HUES6 (cell line): ENCODE results near the gene EFCAB6.
"Not testable (repeated sequence)": the region's sequence is repeated elsewhere in the genome, so short reads cannot be mapped to it uniquely, and the experiment has no call there.

Source experiments
- H3K27ac ChIP-seq: 2 replicates; pipeline ENCODE4 v1.7.0; 2013; ENCODE audit warnings: low read depth, mild to moderate bottlenecking, low read length, inconsistent platforms
- H3K27me3 ChIP-seq: 2 replicates; pipeline ENCODE4 v1.6.1; 2013; ENCODE audit warnings: low read length; ENCODE audit not compliant: control insufficient read depth, insufficient read depth
- H3K36me3 ChIP-seq: 2 replicates; pipeline ENCODE4 v1.6.1; 2013; ENCODE audit warnings: low read length; ENCODE audit not compliant: control insufficient read depth, insufficient read depth
- H3K4me1 ChIP-seq: 2 replicates; pipeline ENCODE4 v1.6.1; 2013; ENCODE audit warnings: low read length; ENCODE audit not compliant: control insufficient read depth, insufficient read depth
- H3K4me3 ChIP-seq: 2 replicates; pipeline ENCODE4 v1.5.1; 2013; ENCODE audit warnings: low read depth, low read length
- H3K9ac ChIP-seq: one replicate; pipeline ENCODE4 v1.6.1; 2013; ENCODE audit warnings: mild to moderate bottlenecking, low read length
- H3K9me3 ChIP-seq: 2 replicates; pipeline ENCODE4 v1.6.1; 2013; ENCODE audit warnings: low read depth, low read length; ENCODE audit not compliant: control insufficient read depth, insufficient read depth

The EFCAB6 gene

DNA sequence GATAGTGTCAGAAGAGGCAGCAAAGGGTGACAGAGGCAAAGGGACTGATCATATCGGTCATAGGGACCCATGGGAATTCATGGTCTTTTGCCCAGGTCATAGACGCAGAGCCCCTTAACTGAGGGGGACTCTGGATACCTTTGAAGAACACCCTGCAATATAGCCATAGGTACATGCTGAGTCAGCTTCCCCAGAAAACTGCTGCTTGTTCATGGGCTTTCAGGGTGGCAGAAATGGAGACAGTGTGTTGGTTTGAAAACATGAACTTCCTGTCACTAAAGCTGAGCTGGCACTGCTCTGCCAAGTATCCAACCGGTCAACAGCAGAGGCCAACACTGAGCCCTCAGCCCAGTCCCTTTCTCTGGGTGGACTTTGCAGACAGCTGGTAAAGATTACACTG is 114.2 kb downstream of the EFCAB6 start:
- no peak overlapping the region for H3K4me3 ChIP-seq
- no peak overlapping the region for H3K27ac ChIP-seq
- H3K4me1 ChIP-seq = no peaks in the 10 kb centered on the region
- H3K9ac ChIP-seq = no peak overlapping the region
- H3K27me3 ChIP-seq = no peaks in the 10 kb centered on the region
- H3K36me3 ChIP-seq = no peaks in the 10 kb centered on the region
- peaks cover 2% of the 10 kb centered on the region for H3K9me3 ChIP-seq

DNA sequence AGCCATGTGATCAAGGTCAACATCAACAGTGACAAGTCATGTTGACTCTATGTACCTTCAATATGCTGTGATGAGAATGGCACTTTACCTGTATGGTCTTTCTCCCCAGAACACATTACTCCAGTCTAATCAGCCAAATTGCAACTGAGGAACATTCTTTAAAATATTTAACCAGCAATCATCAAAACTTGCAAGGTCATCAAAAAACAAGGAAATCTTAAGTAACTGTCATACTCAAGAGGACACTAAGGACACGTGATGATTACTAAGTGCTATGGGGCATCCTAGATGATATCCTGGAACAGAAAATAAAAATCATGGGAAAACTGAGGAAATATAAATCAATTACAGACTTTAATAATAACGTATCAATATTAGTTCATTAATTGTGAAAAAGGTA is 118.9 kb downstream of the EFCAB6 start:
- Histone ChIP-seq H3K27ac (no peak overlapping the region), H3K36me3 (no peaks in the 10 kb centered on the region), H3K4me1 (no peaks in the 10 kb centered on the region), H3K9me3 (no peaks in the 10 kb centered on the region), H3K27me3 (no peaks in the 10 kb centered on the region), H3K9ac (no peak overlapping the region), H3K4me3 (no peak overlapping the region)

DNA sequence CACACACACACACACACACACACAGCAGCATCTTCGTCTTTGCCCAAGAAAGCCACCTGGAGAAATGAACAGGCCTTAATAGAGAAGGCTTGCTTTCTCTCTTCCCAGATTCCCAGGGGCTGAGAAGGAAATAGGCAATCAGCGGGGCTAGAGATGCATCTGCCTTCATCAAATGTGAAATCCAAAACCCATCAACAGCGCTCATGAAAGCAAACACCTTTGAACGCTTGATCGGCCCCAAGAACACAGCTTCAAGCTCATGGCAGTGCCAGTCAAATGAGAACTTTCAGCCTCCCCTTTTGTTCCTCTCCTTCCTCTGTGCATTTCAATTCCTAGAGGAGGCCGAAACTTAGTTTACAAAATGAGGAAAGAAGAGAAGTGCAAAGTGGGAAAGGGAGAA is 122.7 kb downstream of the EFCAB6 start:
- Histone ChIP-seq H3K4me3 (no peak overlapping the region), H3K27me3 (no peaks in the 10 kb centered on the region), H3K9ac (no peak overlapping the region), H3K4me1 (no peaks in the 10 kb centered on the region), H3K9me3 (no peaks in the 10 kb centered on the region), H3K36me3 (no peaks in the 10 kb centered on the region), H3K27ac (no peak overlapping the region)

GRCh38 chr22:43682851-43683250 is 129.3 kb downstream of the EFCAB6 start:
- Histone ChIP-seq H3K27ac (no peak overlapping the region), H3K4me3 (no peak overlapping the region), H3K9ac (no peak overlapping the region), H3K27me3 (no peaks in the 10 kb centered on the region), H3K4me1 (peaks cover 12% of the 10 kb centered on the region; the same call in 1 of the 2 replicates), H3K36me3 (no peaks in the 10 kb centered on the region), H3K9me3 (peaks cover 5% of the 10 kb centered on the region; the same call in 1 of the 2 replicates)

DNA sequence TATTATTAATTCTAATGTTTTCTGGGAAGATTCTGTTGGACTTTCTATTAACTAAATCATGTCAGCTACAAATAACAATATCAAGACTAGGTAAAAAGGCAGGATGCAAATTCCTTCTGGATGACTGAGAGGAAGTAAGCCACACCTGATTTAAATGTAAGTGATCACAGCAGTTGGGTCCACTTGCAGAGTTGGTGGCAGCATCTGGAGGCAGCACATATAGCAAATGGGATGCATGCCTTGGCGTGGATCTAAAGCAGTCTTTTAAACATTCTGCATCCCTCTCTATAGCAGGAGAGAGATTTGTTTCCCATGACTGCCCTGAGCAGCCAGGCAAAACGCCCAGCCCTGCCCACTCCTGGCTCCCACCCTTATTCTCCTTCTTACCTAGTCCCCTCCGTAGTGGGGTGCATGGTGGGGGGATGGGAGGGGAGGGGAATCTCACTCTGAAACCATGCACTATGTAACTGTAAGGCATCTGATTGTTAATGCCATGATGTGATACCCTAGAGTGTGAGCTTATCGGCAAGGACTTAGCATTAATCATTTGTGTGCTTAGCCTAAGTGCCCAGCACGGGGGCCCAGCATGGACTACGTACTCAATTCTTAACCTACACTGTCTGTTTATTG is 130.3 kb downstream of the EFCAB6 start:
- Histone ChIP-seq H3K27ac (no peak overlapping the region), H3K27me3 (no peaks in the 10 kb centered on the region), H3K9ac (no peak overlapping the region), H3K4me3 (no peak overlapping the region), H3K9me3 (peaks cover 5% of the 10 kb centered on the region; the same call in 1 of the 2 replicates), H3K36me3 (no peaks in the 10 kb centered on the region), H3K4me1 (peaks cover 12% of the 10 kb centered on the region; the same call in 1 of the 2 replicates)

GRCh38 chr22:43670513-43670912 is 141.6 kb downstream of the EFCAB6 start:
- H3K9ac ChIP-seq = no peak overlapping the region
- no peaks in the 10 kb centered on the region for H3K27me3 ChIP-seq
- no peak overlapping the region for H3K4me3 ChIP-seq
- H3K27ac ChIP-seq = no peak overlapping the region
- H3K4me1 ChIP-seq = no peaks in the 10 kb centered on the region
- no peaks in the 10 kb centered on the region for H3K9me3 ChIP-seq
- H3K36me3 ChIP-seq = no peaks in the 10 kb centered on the region

- H3K4me3 ChIP-seq = no peak overlapping the region
- no peaks in the 10 kb centered on the region for H3K9me3 ChIP-seq
- no peaks in the 10 kb centered on the region for H3K4me1 ChIP-seq
- H3K27ac ChIP-seq = no peak overlapping the region
- no peaks in the 10 kb centered on the region for H3K27me3 ChIP-seq
- H3K36me3 ChIP-seq = no peaks in the 10 kb centered on the region
- H3K9ac ChIP-seq = no peak overlapping the region
Measured at GRCh38 chr22:43669190-43669589, 142.9 kb downstream of the EFCAB6 start.

DNA sequence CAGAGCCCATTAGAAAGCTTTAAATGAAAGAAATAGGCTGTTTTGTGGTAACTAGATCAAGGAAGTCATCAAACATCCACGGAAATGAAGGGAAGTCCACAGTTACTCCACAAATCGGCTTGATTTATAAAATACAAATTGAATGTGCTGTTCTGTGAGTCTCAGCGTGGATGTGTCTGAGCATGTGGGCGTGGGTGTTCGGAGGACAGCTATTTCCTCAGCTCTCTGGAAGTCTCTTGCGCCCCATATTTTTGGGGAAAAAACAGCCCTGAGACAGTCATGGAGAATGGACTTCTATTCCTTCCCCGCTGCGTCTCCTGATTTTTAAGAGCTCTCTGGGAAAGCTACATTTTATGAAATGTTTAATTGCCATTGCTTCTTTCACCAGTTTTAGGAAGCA is 144.4 kb downstream of the EFCAB6 start:
- Histone ChIP-seq H3K9ac (no peak overlapping the region), H3K9me3 (no peaks in the 10 kb centered on the region), H3K36me3 (no peaks in the 10 kb centered on the region), H3K27ac (no peak overlapping the region), H3K4me1 (no peaks in the 10 kb centered on the region), H3K27me3 (no peaks in the 10 kb centered on the region), H3K4me3 (no peak overlapping the region)

GRCh38 chr22:43666457-43666856 is 145.6 kb downstream of the EFCAB6 start:
- peaks cover 1% of the 10 kb centered on the region for H3K4me1 ChIP-seq
- H3K27me3 ChIP-seq = no peaks in the 10 kb centered on the region
- H3K9ac ChIP-seq = no peak overlapping the region

DNA sequence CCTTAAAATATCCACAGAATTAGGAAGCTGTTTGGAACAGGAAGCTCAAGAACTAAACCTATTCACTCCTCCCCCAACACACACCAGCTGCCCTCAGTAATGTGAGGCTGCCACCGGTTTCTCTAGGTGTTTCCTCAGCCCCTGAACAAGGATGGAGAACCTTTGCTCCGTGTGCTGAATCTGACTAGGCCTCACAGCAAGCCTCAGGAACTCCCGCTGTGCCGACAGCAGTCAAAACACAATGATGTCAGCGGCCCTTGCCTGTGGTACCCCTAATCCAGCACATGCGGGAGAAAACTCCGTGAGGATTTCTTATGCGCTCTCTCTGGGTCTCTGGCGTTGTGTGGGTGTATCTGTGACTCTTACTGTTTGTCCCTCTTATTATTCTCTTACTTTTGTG is 153.3 kb downstream of the EFCAB6 start:
- no peak overlapping the region for H3K9ac ChIP-seq
- H3K4me3 ChIP-seq = no peak overlapping the region
- peaks cover under 1% of the 10 kb centered on the region; the same call in 1 of the 2 replicates for H3K9me3 ChIP-seq
- H3K36me3 ChIP-seq = no peaks in the 10 kb centered on the region
- no peaks in the 10 kb centered on the region for H3K27me3 ChIP-seq
- no peak overlapping the region for H3K27ac ChIP-seq
- H3K4me1 ChIP-seq = peaks cover 15% of the 10 kb centered on the region

More at GRCh38 chr22:43666457-43666856, 145.6 kb downstream of the EFCAB6 start:
- no peak overlapping the region for H3K27ac ChIP-seq
- no peak overlapping the region for H3K4me3 ChIP-seq
- H3K9me3 ChIP-seq = no peaks in the 10 kb centered on the region
- H3K36me3 ChIP-seq = no peaks in the 10 kb centered on the region

GRCh38 chr22:43656581-43656980 is 155.5 kb downstream of the EFCAB6 start:
- not testable (repeated sequence) for H3K36me3 ChIP-seq, H3K4me3 ChIP-seq, H3K27me3 ChIP-seq, H3K9me3 ChIP-seq, H3K9ac ChIP-seq, H3K27ac ChIP-seq
- H3K4me1 ChIP-seq = peaks cover 15% of the 10 kb centered on the region
